H1 (cell line): ENCODE results near the gene CLEC2D. TPM values are rescaled to one million over a fixed set of nuclear protein-coding genes. Genes with fewer than 3 reads are reported as not detected.

Experiments
- CTCF ChIA-PET: fragments of 300-600 bp; sonication (Branson Sonifier 250); formaldehyde crosslinking; loops from one replicate; lab custom pipeline; 2021; ENCODE audit not compliant: partially characterized antibody; lab: Charles Lee
- POLR2A ChIA-PET: fragments of 300-600 bp; sonication (Branson Sonifier 250); formaldehyde crosslinking; loops from one replicate; lab custom pipeline; 2021; ENCODE audit warnings: inconsistent platforms; ENCODE audit not compliant: partially characterized antibody; lab: Charles Lee
- DNase-seq, 2 experiments: peaks; one replicate each; pipeline versions ENCODE4 v3.0.0 to v3.0.0-alpha.2; 2010 to 2022; ENCODE audit warnings: low spot score in 2 of 2, low read depth in 1 of 2, mixed read lengths in 1 of 2
- FAIRE-seq: peaks from 2 replicates; lab custom pipeline; 2011; peaks lifted over from hg19 to GRCh38; lab: Jason Lieb, UNC
- H2AFZ ChIP-seq: 2 replicates; pipeline ENCODE4 v1.8.1; 2012; ENCODE audit warnings: low read length, inconsistent platforms
- H2AK5ac ChIP-seq: 2 replicates; pipeline ENCODE4 v1.6.1; 2013; ENCODE audit warnings: low read depth, low read length
- H2BK120ac ChIP-seq: replicated peaks from 2 replicates; pipeline ENCODE3; 2013; ENCODE audit warnings: low read depth, low read length, inconsistent platforms
- H2BK12ac ChIP-seq: 2 replicates; pipeline ENCODE4 v1.6.1; 2013; ENCODE audit warnings: low read depth, low read length
- H2BK15ac ChIP-seq: 2 replicates; pipeline ENCODE4 v1.6.1; 2013; ENCODE audit warnings: low read length
- H2BK20ac ChIP-seq: 2 replicates; pipeline ENCODE4 v1.6.1; 2013; ENCODE audit warnings: low read length
- H2BK5ac ChIP-seq: 2 replicates; pipeline ENCODE4 v1.6.1; 2013; ENCODE audit warnings: low read depth, low read length
- H3K14ac ChIP-seq: 2 replicates; pipeline ENCODE4 v1.6.1; 2013; ENCODE audit warnings: inconsistent platforms; ENCODE audit not compliant: insufficient read length
- H3K18ac ChIP-seq: 2 replicates; pipeline ENCODE4 v1.6.1; 2013; ENCODE audit warnings: low read length; ENCODE audit errors: extremely low read depth
- H3K23ac ChIP-seq: 2 replicates; pipeline ENCODE4 v1.6.1; 2013; ENCODE audit warnings: inconsistent platforms; ENCODE audit not compliant: insufficient read length
- H3K23me2 ChIP-seq: 2 replicates; pipeline ENCODE4 v1.6.1; 2013; ENCODE audit warnings: low read depth, low read length
- H3K27ac ChIP-seq: 2 replicates; pipeline ENCODE4 v1.6.1; 2011; ENCODE audit warnings: low read depth, low read length, inconsistent platforms
- H3K27me3 ChIP-seq, 4 experiments: replicated peaks in 1 of 4; 1 replicate in 1 of 4; 2 replicates in 3 of 4; pipeline versions ENCODE4 v1.6.1 to v1.8.1; 2011 to 2013; ENCODE audit warnings: low read length in 3 of 4, mild to moderate bottlenecking in 3 of 4, inconsistent platforms in 2 of 4, mixed read lengths in 2 of 4, moderate library complexity in 1 of 4; ENCODE audit not compliant: control insufficient read depth in 3 of 4, insufficient read depth in 3 of 4; ENCODE audit errors: extremely low read depth in 1 of 4
- H3K36me3 ChIP-seq, 4 experiments: 2 replicates each; pipeline versions ENCODE4 v1.6.1 to v1.8.1; 2011 to 2013; ENCODE audit warnings: mild to moderate bottlenecking in 4 of 4, low read length in 3 of 4, moderate library complexity in 2 of 4, control low read depth in 1 of 4, inconsistent platforms in 1 of 4; ENCODE audit not compliant: insufficient read depth in 4 of 4, control insufficient read depth in 2 of 4
- H3K4ac ChIP-seq: replicated peaks from 2 replicates; pipeline ENCODE3; 2013; ENCODE audit warnings: low read length, low read depth, mixed read lengths, inconsistent platforms; ENCODE audit not compliant: insufficient read length
- H3K4me1 ChIP-seq, 4 experiments: replicated peaks in 1 of 4; 1 replicate in 1 of 4; 2 replicates in 3 of 4; pipeline versions ENCODE4 v1.6.1 to v1.8.1; 2011 to 2013; ENCODE audit warnings: low read length in 3 of 4, inconsistent platforms in 2 of 4, mixed read lengths in 1 of 4; ENCODE audit not compliant: insufficient read depth in 4 of 4, control insufficient read depth in 3 of 4
- H3K4me2 ChIP-seq, 2 experiments: 2 replicates each; pipeline versions ENCODE4 v1.6.1 to v1.8.1; 2011 to 2013; ENCODE audit warnings: low read depth in 2 of 2, low read length in 2 of 2, control low read depth in 1 of 2, inconsistent platforms in 1 of 2, mild to moderate bottlenecking in 1 of 2; ENCODE audit not compliant: insufficient read depth in 1 of 2
- H3K4me3 ChIP-seq, 4 experiments: fragments of 200-600, 300-600 bp in 1 of 4; sonication (generic), shearing (Covaris generic), sonication (Bioruptor Twin) in 1 of 4; 2 replicates each; pipeline versions ENCODE4 v1.5.1 to v1.8.1; 2011 to 2016; ENCODE audit warnings: low read length in 4 of 4, low read depth in 3 of 4, control low read depth in 2 of 4, inconsistent platforms in 2 of 4, mild to moderate bottlenecking in 2 of 4, mixed read lengths in 1 of 4, moderate library complexity in 1 of 4; ENCODE audit not compliant: insufficient read depth in 2 of 4; ENCODE audit errors: extremely low read depth in 1 of 4
- H3K56ac ChIP-seq: replicated peaks from 2 replicates; pipeline ENCODE3; 2013; ENCODE audit warnings: low read depth, mild to moderate bottlenecking, mixed read lengths, low read length, inconsistent platforms; ENCODE audit not compliant: insufficient read length
- H3K79me1 ChIP-seq: 2 replicates; pipeline ENCODE4 v1.6.1; 2013; ENCODE audit warnings: low read depth, low read length, control low read depth
- H3K79me2 ChIP-seq, 2 experiments: 2 replicates each; pipeline versions ENCODE4 v1.6.1 to v1.8.1; 2012 to 2013; ENCODE audit warnings: low read length in 2 of 2, mild to moderate bottlenecking in 2 of 2, inconsistent platforms in 1 of 2; ENCODE audit not compliant: insufficient read depth in 2 of 2, control insufficient read depth in 1 of 2
- H3K9ac ChIP-seq, 4 experiments: replicated peaks in 1 of 4; 1 replicate in 1 of 4; 2 replicates in 3 of 4; pipeline versions ENCODE4 v1.6.1 to v1.8.1; 2011 to 2013; ENCODE audit warnings: low read depth in 3 of 4, low read length in 3 of 4, control low read depth in 2 of 4, mild to moderate bottlenecking in 2 of 4, moderate library complexity in 2 of 4, inconsistent platforms in 1 of 4; ENCODE audit errors: extremely low read depth in 1 of 4
- H3K9me3 ChIP-seq, 2 experiments: 2 replicates each; pipeline versions ENCODE4 v1.6.1 to v1.8.1; 2012 to 2013; ENCODE audit warnings: mild to moderate bottlenecking in 2 of 2, moderate library complexity in 2 of 2, control low read depth in 1 of 2, inconsistent platforms in 1 of 2, low read depth in 1 of 2, low read length in 1 of 2, mixed read lengths in 1 of 2; ENCODE audit not compliant: insufficient read depth in 2 of 2
- H4K20me1 ChIP-seq, 2 experiments: replicated peaks in 1 of 2; 2 replicates each; pipeline versions ENCODE3 to v1.8.1; 2011 to 2013; ENCODE audit warnings: inconsistent platforms in 2 of 2, low read length in 2 of 2, mild to moderate bottlenecking in 1 of 2; ENCODE audit not compliant: insufficient read depth in 2 of 2, control insufficient read depth in 1 of 2
- H4K5ac ChIP-seq: 2 replicates; pipeline ENCODE4 v1.6.1; 2013; ENCODE audit warnings: low read length, low read depth, mixed read lengths, inconsistent platforms; ENCODE audit not compliant: insufficient read length
- H4K8ac ChIP-seq: 2 replicates; pipeline ENCODE4 v1.8.0; 2013; ENCODE audit warnings: mild to moderate bottlenecking, moderate library complexity, low read length, inconsistent platforms; ENCODE audit not compliant: insufficient read depth; ENCODE audit errors: extremely low read depth
- H4K91ac ChIP-seq: replicated peaks from 2 replicates; pipeline ENCODE3; 2013; ENCODE audit warnings: low read length, mixed read lengths, inconsistent platforms; ENCODE audit not compliant: insufficient read length
- BCL11A ChIP-seq, 2 experiments: IDR thresholded peaks; one replicate each; pipeline ENCODE4 v1.6.1; 2011; ENCODE audit warnings: low read depth in 2 of 2, low read length in 2 of 2, mild to moderate bottlenecking in 2 of 2
- BRCA1 ChIP-seq: IDR thresholded peaks from 2 replicates; pipeline ENCODE4 v1.6.1; 2012; ENCODE audit warnings: low read depth, low read length, improper control_type of control experiment
- EGR1 ChIP-seq: IDR thresholded peaks from 2 replicates; pipeline ENCODE4 v1.6.1; 2011; ENCODE audit warnings: low read depth, low read length, borderline replicate concordance
- JUN ChIP-seq: IDR thresholded peaks from 2 replicates; pipeline ENCODE4 v1.6.1; 2011; ENCODE audit warnings: low read depth, mild to moderate bottlenecking, improper control_type of control experiment, low read length
- MAFK ChIP-seq: IDR thresholded peaks from 2 replicates; pipeline ENCODE4 v1.6.1; 2012; ENCODE audit warnings: low read depth, mild to moderate bottlenecking, improper control_type of control experiment, low read length
- POLR2A ChIP-seq, 2 experiments: IDR thresholded peaks; 1 replicate in 1 of 2; 2 replicates in 1 of 2; pipeline ENCODE4 v1.6.1; 2011; ENCODE audit warnings: low read depth in 2 of 2, low read length in 2 of 2, mild to moderate bottlenecking in 2 of 2; ENCODE audit errors: control extremely low read depth in 1 of 2
- RNF2 ChIP-seq: fragments of 200-900, 300-1000 bp; sonication (generic); IDR thresholded peaks from 2 replicates; pipeline ENCODE4 v1.7.1; 2016; ENCODE audit warnings: borderline replicate concordance, low read depth, mild to moderate bottlenecking, antibody characterized with exemption, low read length; ENCODE audit not compliant: poor library complexity, severe bottlenecking; ENCODE audit errors: missing control alignments
- RXRA ChIP-seq: IDR thresholded peaks from 2 replicates; pipeline ENCODE4 v1.6.1; 2011; ENCODE audit warnings: low read depth, mild to moderate bottlenecking, low read length, moderate library complexity; ENCODE audit not compliant: insufficient read depth
- SIRT6 ChIP-seq: IDR thresholded peaks from one replicate; pipeline ENCODE4 v1.7.1; 2012; ENCODE audit warnings: low read length, inconsistent platforms
- SP1 ChIP-seq: IDR thresholded peaks from 2 replicates; pipeline ENCODE4 v1.6.1; 2011; ENCODE audit warnings: low read depth, low read length
- TBP ChIP-seq: IDR thresholded peaks from 2 replicates; pipeline ENCODE4 v1.6.1; 2011; ENCODE audit warnings: low read depth, low read length, improper control_type of control experiment
- WGBS, 2 experiments: shearing (Covaris generic) in 1 of 2; methylation state at CpG; one replicate each; pipeline versions ENCODE4 v1.1.6 to v1.1.7; 2013 to 2015; ENCODE audit warnings: low lambda C conversion rate in 2 of 2, mixed read lengths in 2 of 2, inconsistent platforms in 1 of 2, low coverage in 1 of 2, missing lambda C conversion rate in 1 of 2; ENCODE audit not compliant: insufficient replicate concordance in 2 of 2, insufficient coverage in 1 of 2, insufficient read length in 1 of 2; ENCODE audit errors: extremely low coverage in 1 of 2, missing lambda C conversion rate in 1 of 2; 5-methylcytosine and 5-hydroxymethylcytosine counted together
- polyA plus RNA-seq, 7 experiments: library from polyadenylated mRNA; depleted of rRNA in 3 of 7; stranded (reverse) in 5 of 7; unstranded in 2 of 7; fragments of >200 nt in 5 of 7; fragments of 200-250 nt in 2 of 7; gene quantifications; 1 replicate in 5 of 7; 2 replicates in 1 of 7; 4 replicates in 1 of 7; pipeline versions ENCODE4 v1.2.1 to v1.2.3, GENCODE V29; 2011 to 2013; ENCODE audit warnings: missing spikeins in 2 of 7, mixed read lengths in 2 of 7
- total RNA-seq: library from RNA; stranded (reverse); fragmentation: NEBNext Ultra II Directional; extraction: Animal tissue kit (Norgen Biotek cat#: 25700); gene quantifications from 2 replicates; pipeline ENCODE4 v1.2.1, GENCODE V29; 2021

Gene CLEC2D
- total and polyA plus RNA-seq, 2 of the 8 experiments (the other 6 are each of a cell fraction or from before 2014, with no cell fraction given), result 4.2 to 6.2 TPM

DNA sequence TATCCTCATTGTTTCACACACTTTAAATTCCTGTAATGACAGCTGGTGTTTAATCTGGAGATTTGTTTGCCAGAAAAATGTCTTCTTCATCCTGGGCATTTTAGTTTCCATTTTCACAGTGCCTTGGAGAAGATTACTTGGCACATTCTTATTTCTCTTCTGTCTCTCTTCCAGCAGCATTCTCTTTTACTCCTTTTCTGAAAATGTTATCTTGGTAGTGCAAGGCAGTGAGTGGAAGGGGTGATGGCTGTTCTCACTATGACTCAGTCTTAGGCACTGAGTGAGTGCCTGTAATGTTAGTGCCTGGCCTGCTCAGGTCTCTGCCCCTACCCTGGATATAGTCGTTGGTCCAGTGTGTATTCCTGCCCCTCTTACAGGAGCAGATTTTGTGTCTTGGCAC is 50.3 kb downstream of the CLEC2D start:
- H3K14ac ChIP-seq, result no peak overlapping the region
- H4K8ac ChIP-seq, result no peak overlapping the region
- DNase-seq (no peak), FAIRE-seq (no peak)
- H2BK20ac ChIP-seq, result no peak overlapping the region
- H2BK120ac ChIP-seq, result no peak overlapping the region
- H3K4me3 ChIP-seq, result no peak overlapping the region
- no peak overlapping the region for H2BK12ac ChIP-seq
- H4K91ac ChIP-seq, result no peak overlapping the region
- H3K18ac ChIP-seq, result no peak overlapping the region
- no peak overlapping the region for H3K56ac ChIP-seq
- H3K9me3 ChIP-seq, result no peaks in the 10 kb centered on the region
- no peak overlapping the region for H2BK5ac ChIP-seq
- no peaks in the 10 kb centered on the region for H3K79me2 ChIP-seq
- TF ChIP-seq TBP, result no peak
- no peak for TF ChIP-seq JUN
- TF ChIP-seq EGR1, result no peak
- TF ChIP-seq RXRA, result no peak
- TF ChIP-seq RNF2, result no peak
- TF ChIP-seq POLR2A (IDR thresholded peaks at IDR 0.05; ENCODE audit: control extremely low read depth in 1 of 2, low read depth in 2 of 2, low read length in 2 of 2), result no peak
- no peak for TF ChIP-seq MAFK
- TF ChIP-seq SP1, result no peak
- TF ChIP-seq BRCA1, result no peak
- no peak for TF ChIP-seq SIRT6
- TF ChIP-seq BCL11A (IDR thresholded peaks at IDR 0.05; ENCODE audit: low read depth in 2 of 2, low read length in 2 of 2), result no peak
- H3K27me3 ChIP-seq, result no peaks in the 10 kb centered on the region
- H3K23ac ChIP-seq, result no peak overlapping the region
- no peak overlapping the region for H2AK5ac ChIP-seq
- no peaks in the 10 kb centered on the region for H3K36me3 ChIP-seq
- H2AFZ ChIP-seq, result no peak overlapping the region
- no peaks in the 10 kb centered on the region for H3K23me2 ChIP-seq
- no peaks in the 10 kb centered on the region for H3K4me1 ChIP-seq
- H3K9ac ChIP-seq, result no peak overlapping the region
- no peak overlapping the region for H3K27ac ChIP-seq
- WGBS, 2 experiments, result 100% methylated on average over 1 of the region's 1 CpG; no CpG with 5 or more reads in 1 of the 2 experiments
- no peaks in the 10 kb centered on the region for H4K20me1 ChIP-seq
- H3K79me1 ChIP-seq, result no peaks in the 10 kb centered on the region
- H3K4me2 ChIP-seq, result no peak overlapping the region
- no peak overlapping the region for H2BK15ac ChIP-seq
- no peak overlapping the region for H3K4ac ChIP-seq
- ChIA-PET CTCF (no interaction called here), POLR2A (no interaction called here)
- no peak overlapping the region for H4K5ac ChIP-seq
